Gastroesophageal sphincter (tissue), 4 donors: ENCODE measurements around the gene GGCX. TPM values are rescaled to one million over a fixed set of nuclear protein-coding genes. Genes with fewer than 3 reads are reported as not detected.

ENCODE experiments used
- ATAC-seq: fragments of 150-250 bp; one replicate; pipeline ENCODE4 v1.9.1; 2016; ENCODE audit warnings: mild to moderate bottlenecking, moderate library complexity
- H3K27ac ChIP-seq, 4 donors: fragments of 200-600 bp; sonication (generic) in 3 of 4; 1 replicate in 3 of 4; 2 replicates in 1 of 4; pipeline ENCODE4 v1.5.1; 2016 to 2019
- H3K27me3 ChIP-seq: fragments of 200-600 bp; sonication (generic); one replicate; pipeline ENCODE4 v1.5.1; 2019
- H3K36me3 ChIP-seq, 2 donors: fragments of 200-600 bp; sonication (generic); one replicate each; pipeline ENCODE4 v1.5.1; 2019; ENCODE audit warnings: control low read depth in 1 of 2
- H3K4me1 ChIP-seq, 3 donors: fragments of 200-600 bp; sonication (generic); 1 replicate in 2 of 3; 2 replicates in 1 of 3; pipeline ENCODE4 v1.5.1; 2016 to 2019; ENCODE audit warnings: control low read depth in 2 of 3
- H3K4me3 ChIP-seq, 2 donors: fragments of 200-600 bp; sonication (generic); one replicate each; pipeline ENCODE4 v1.5.1; 2019; ENCODE audit warnings: mild to moderate bottlenecking in 1 of 2, moderate library complexity in 1 of 2
- H3K9me3 ChIP-seq, 3 donors: fragments of 200-600 bp; sonication (generic); one replicate each; pipeline ENCODE4 v1.5.1; 2017 to 2019; ENCODE audit warnings: control low read depth in 2 of 3
- EP300 ChIP-seq: sonication (generic); formaldehyde crosslinking; IDR thresholded peaks from one replicate; pipeline ENCODE4 v1.6.1; 2017; ENCODE audit warnings: antibody characterized with exemption, mild to moderate bottlenecking
- POLR2A ChIP-seq, 2 donors: fragments of 450-650 bp; IDR thresholded peaks; one replicate each; pipeline ENCODE4 v1.6.1; 2017; ENCODE audit warnings: antibody characterized with exemption in 2 of 2, mild to moderate bottlenecking in 2 of 2, moderate library complexity in 1 of 2
- POLR2AphosphoS5 ChIP-seq: sonication (generic); formaldehyde crosslinking; IDR thresholded peaks from one replicate; pipeline ENCODE4 v1.6.1; 2017; ENCODE audit warnings: antibody characterized with exemption
- WGBS, 2 donors: methylation state at CpG; one replicate each; pipeline ENCODE4 v1.1.5; 2018; ENCODE audit warnings: low coverage in 1 of 2; 5-methylcytosine and 5-hydroxymethylcytosine counted together
- total RNA-seq, 4 donors: library from RNA; depleted of rRNA; stranded (reverse); fragments of >200 nt; gene quantifications; one replicate each; pipeline ENCODE4 v1.1.0, GENCODE V29; 2016
- TF ChIP-seq, protein P1 (sequence below), 4 experiments: fragments of 200-600 bp in 2 of 4; fragments of 450-650 bp in 2 of 4; sonication (generic) in 1 of 4; IDR thresholded peaks; one replicate each; pipeline ENCODE4 v1.5.1; 2017 to 2019; ENCODE audit warnings: antibody characterized with exemption in 4 of 4, mild to moderate bottlenecking in 2 of 4, moderate library complexity in 2 of 4

The GGCX gene
- 10 to 100 TPM; 16.2 to 29.3 (median 24.3) TPM for total RNA-seq

DNA sequence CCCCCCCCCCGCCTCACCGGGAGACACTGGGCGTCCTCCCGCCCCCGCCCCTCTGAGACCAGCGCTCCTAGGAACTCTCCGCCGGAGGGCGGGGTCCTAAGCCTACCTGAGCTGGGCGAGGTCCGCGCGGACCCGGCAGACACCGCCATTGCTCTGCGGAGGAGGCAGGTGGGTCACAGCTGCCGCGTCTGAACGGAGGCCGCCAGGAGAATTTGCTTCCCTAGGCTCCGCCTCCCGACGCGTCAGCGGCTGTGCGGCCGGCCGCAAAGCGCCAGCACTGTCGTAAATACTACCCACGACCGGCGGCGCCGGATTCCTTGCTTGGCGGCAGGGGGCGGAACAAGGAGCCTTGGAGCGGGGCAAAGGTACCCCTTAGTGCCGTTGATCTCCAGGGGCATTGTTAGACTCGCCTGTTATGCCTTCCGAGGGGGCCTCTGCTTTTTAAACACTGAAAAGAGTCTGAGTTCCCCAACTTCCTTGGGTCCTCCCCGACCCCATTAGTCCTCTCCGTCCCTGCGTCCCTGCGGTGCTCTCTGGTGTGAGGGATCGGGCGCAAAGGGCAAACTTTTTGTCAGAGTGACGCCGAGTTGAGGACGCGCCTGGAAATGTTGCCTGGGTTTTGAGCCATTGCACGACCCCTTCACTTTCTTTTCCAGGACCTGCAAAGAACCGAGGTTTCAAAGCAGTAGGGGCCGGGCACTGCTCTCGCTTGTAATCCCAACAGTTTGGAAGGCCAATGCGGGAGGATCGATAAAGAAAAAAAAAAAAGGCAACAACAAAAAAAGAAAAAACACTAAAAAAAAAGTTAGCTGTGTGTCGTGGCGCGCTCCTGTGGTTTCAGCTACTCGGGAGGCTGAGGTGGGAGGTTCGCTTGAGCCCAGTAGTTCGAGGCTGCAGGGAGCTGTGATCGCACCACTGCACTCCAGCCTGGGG is at the start of gene GGCX:
TSS of gene GGCX (minus strand) at position 214 of the 933 bp plus-strand sequence. CDS start at position 149, 65 bp downstream.
- Histone ChIP-seq H3K9me3 (no peaks in the 10 kb centered on the region), H3K36me3 (peaks cover 0 to 27% of the 10 kb centered on the region in 2 donors), H3K27me3 (no peaks in the 10 kb centered on the region), H3K27ac (peak within 1 kb of the TSS; percentile 70 to 90 (median 88)), H3K4me3 (peak within 1 kb of the TSS; percentile 77 to 82), H3K4me1 (peaks cover 0 to 30% (median 10%) of the 10 kb centered on the region in 3 donors)
- WGBS, 2 donors = 15 to 23% methylated on average over 11 to 13 of the region's 64 CpGs
- TF ChIP-seq POLR2AphosphoS5 = peak; percentile 74
- TF ChIP-seq, protein P1, sequence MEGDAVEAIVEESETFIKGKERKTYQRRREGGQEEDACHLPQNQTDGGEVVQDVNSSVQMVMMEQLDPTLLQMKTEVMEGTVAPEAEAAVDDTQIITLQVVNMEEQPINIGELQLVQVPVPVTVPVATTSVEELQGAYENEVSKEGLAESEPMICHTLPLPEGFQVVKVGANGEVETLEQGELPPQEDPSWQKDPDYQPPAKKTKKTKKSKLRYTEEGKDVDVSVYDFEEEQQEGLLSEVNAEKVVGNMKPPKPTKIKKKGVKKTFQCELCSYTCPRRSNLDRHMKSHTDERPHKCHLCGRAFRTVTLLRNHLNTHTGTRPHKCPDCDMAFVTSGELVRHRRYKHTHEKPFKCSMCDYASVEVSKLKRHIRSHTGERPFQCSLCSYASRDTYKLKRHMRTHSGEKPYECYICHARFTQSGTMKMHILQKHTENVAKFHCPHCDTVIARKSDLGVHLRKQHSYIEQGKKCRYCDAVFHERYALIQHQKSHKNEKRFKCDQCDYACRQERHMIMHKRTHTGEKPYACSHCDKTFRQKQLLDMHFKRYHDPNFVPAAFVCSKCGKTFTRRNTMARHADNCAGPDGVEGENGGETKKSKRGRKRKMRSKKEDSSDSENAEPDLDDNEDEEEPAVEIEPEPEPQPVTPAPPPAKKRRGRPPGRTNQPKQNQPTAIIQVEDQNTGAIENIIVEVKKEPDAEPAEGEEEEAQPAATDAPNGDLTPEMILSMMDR (IDR thresholded peaks at IDR 0.05) = peak in 3 of 4 experiments; percentile 46 to 74 (median 59)
- peak; percentile 70 to 72 for TF ChIP-seq POLR2A (IDR thresholded peaks at IDR 0.05)
- no peak for TF ChIP-seq EP300
- peak; percentile 96 for ATAC-seq

DNA sequence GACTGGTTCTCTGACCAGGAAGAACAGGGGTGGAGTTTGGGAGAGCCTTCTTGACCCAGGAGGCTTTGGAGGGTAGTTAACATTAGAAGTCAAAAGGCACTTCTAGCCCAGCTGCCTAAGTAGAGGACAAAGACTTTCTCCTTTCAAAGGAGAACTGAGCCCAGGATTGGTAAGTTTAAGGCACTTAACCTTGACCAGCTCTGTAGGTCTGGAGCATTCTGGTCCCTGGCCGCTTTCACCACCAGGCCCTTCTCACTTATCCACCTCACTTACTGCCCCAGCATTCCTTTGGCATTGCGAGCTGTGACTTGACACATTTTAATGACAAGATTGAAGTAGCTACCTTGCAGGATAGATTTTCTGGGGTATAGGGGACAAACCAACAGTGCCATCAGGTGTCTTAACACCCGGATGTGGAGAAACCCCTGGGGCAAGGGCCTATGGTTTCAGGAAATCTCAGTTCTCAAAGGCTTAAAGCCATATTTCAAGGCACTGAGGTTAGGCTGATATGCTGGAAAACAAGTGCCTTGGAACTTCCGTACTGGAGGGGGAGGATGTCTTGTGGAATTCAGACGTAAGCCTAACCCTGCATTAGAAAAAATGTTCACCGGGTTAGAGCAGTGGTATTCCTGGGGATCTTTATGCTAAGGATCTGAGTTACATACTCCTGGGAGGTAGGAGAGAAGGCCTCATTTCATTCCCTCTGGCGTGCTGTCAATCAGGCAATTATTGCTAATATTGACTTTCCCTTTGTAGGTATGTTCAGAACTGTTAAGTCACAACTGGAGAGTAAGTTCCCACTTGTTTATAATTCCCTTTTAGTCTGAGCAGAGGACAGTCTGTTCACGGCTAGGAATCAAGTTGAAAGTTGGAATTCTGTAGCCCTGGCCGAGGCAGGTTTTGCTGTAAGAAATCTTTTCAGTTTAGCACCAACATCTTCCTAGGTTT is 46.2 kb upstream of the GGCX start:
- WGBS, 2 donors = 57 to 76% methylated on average over 6 to 7 of the region's 9 CpGs
- ATAC-seq = no peak

DNA sequence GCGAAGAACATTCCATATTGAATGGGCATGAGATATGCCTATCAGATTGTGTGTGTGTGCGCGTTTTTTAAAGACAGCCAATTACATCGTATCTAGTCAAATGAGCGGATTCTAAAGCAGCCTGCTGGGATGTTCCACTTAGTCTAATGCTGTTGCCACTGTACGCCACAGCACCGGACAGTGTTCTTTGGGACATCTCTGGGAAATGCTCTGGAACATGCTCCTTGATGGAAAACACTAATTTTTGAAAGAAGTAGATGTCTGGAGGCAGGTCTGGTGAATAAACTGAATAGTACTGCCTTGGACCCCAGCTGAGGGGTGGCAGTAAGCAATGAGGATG is 44.8 kb upstream of the GGCX start:
- Histone ChIP-seq H3K4me1 (peaks cover 3 to 89% (median 42%) of the 10 kb centered on the region in 3 donors), H3K9me3 (no peaks in the 10 kb centered on the region), H3K27me3 (no peaks in the 10 kb centered on the region), H3K4me3 (no peak overlapping the region), H3K36me3 (peaks cover 0 to 37% of the 10 kb centered on the region in 2 donors), H3K27ac (peak overlapping the region in 3 of 4 donors; percentile 75 to 95 (median 89))
- WGBS, 2 donors = 66% methylated on average over 5 of the region's 7 CpGs; no CpG with 5 or more reads in 1 of the 2 donors
- TF ChIP-seq POLR2A (IDR thresholded peaks at IDR 0.05) = no peak
- no peak for TF ChIP-seq POLR2AphosphoS5
- TF ChIP-seq EP300 = no peak
- TF ChIP-seq, protein P1 (IDR thresholded peaks at IDR 0.05) = no peak
- no peak for ATAC-seq

More for the DNA sequence above, 46.2 kb upstream of the GGCX start:
- Histone ChIP-seq H3K27ac (peak overlapping the region in 3 of 4 donors; percentile 75 to 95 (median 89)), H3K27me3 (no peaks in the 10 kb centered on the region), H3K4me3 (no peak overlapping the region), H3K4me1 (peaks cover 3 to 86% (median 35%) of the 10 kb centered on the region in 3 donors), H3K9me3 (no peaks in the 10 kb centered on the region), H3K36me3 (peaks cover 0 to 37% of the 10 kb centered on the region in 2 donors)
- TF ChIP-seq EP300 (no peak), POLR2AphosphoS5 (no peak)
- TF ChIP-seq, protein P1 (IDR thresholded peaks at IDR 0.05) = no peak

DNA sequence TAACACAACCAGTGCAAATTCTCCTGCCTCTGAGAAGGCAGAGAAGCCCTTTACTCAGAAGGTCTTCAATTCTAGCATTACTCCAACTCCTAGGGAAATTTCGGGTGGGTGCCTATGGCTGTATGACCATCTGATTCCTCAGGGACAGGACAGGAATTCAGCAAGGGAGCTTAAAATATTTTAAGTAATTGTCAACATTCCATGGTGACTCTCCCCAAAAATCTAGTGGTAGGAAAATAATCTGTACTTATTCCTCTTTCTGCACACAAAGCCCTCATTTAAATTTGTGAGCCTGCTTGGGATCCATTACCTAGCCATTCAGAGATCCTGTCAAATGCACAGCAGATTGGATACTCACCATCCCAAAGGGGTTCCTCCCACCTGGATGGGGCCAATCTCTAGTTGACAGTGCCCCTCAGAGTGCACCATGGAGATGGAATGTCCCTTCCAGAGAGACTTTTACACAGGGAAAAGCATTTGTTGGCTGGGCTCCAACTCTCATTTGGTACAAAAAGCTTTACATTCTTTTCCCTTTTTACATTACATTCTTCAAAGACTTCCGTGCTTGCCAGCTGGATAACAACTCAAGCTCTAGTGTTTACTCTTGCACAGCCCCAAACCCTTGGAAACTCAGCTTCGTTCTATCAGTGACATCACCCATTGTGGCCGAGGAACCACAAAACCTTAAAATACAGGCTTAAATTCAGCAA is 44.3 kb upstream of the GGCX start:
- ATAC-seq = no peak
- H3K4me1 ChIP-seq = peaks cover 3 to 89% (median 43%) of the 10 kb centered on the region in 3 donors
- WGBS, 2 donors = 25 to 50% methylated on average over 1 to 4 of the region's 4 CpGs
- H3K27ac ChIP-seq = peak overlapping the region in 3 of 4 donors; percentile 75 to 95 (median 89)
- no peak overlapping the region for H3K4me3 ChIP-seq
- TF ChIP-seq POLR2AphosphoS5 (no peak), POLR2A (IDR thresholded peaks at IDR 0.05) (no peak), EP300 (no peak)
- TF ChIP-seq, protein P1 (IDR thresholded peaks at IDR 0.05) = no peak
- no peaks in the 10 kb centered on the region for H3K27me3 ChIP-seq
- H3K36me3 ChIP-seq = peaks cover 0 to 43% of the 10 kb centered on the region in 2 donors
- H3K9me3 ChIP-seq = no peaks in the 10 kb centered on the region
